Hepatocyte (in vitro differentiated cells): Measurements from ENCODE around the gene MGMT. TPM values are rescaled to one million over a fixed set of nuclear protein-coding genes. Genes with fewer than 3 reads are reported as not detected.

Source experiments
- DNase-seq: peaks from one replicate; pipeline ENCODE4 v3.0.0-alpha.2; 2016; ENCODE audit warnings: low spot score
- H2AFZ ChIP-seq: fragments of 200-600 bp; sonication (generic); 2 replicates; pipeline ENCODE4 v1.6.0; 2016; ENCODE audit warnings: antibody characterized with exemption, mild to moderate bottlenecking
- H3K27ac ChIP-seq: fragments of 200-600 bp; sonication (generic); 2 replicates; pipeline ENCODE4 v1.5.1; 2016; ENCODE audit warnings: mild to moderate bottlenecking
- H3K27me3 ChIP-seq: fragments of 200-600 bp; sonication (generic); 2 replicates; pipeline ENCODE4 v1.6.1; 2016
- H3K36me3 ChIP-seq: fragments of 200-600 bp; sonication (generic); replicated peaks from 2 replicates; pipeline ENCODE4 v1.5.1; 2016; ENCODE audit warnings: low read depth; ENCODE audit not compliant: insufficient read depth
- H3K4me1 ChIP-seq: fragments of 200-600 bp; sonication (generic); 2 replicates; pipeline ENCODE4 v1.5.1; 2016; ENCODE audit warnings: mild to moderate bottlenecking, moderate library complexity; ENCODE audit not compliant: insufficient read depth
- H3K4me2 ChIP-seq: fragments of 200-600 bp; sonication (generic); 2 replicates; pipeline ENCODE4 v1.6.0; 2016
- H3K4me3 ChIP-seq: fragments of 200-600 bp; sonication (generic); 2 replicates; pipeline ENCODE4 v1.5.1; 2016; ENCODE audit warnings: mild to moderate bottlenecking
- H3K79me2 ChIP-seq: fragments of 200-600 bp; sonication (generic); 2 replicates; pipeline ENCODE4 v1.6.0; 2017; ENCODE audit warnings: mild to moderate bottlenecking
- H3K9me2 ChIP-seq: fragments of 200-600 bp; sonication (generic); replicated peaks from 2 replicates; pipeline ENCODE4 v1.6.0; 2017; ENCODE audit warnings: mild to moderate bottlenecking; ENCODE audit not compliant: insufficient read depth
- H3K9me3 ChIP-seq: fragments of 200-600 bp; sonication (generic); 2 replicates; pipeline ENCODE4 v1.5.1; 2016; ENCODE audit warnings: low read depth, mild to moderate bottlenecking
- H4K20me1 ChIP-seq: fragments of 200-600 bp; sonication (generic); 2 replicates; pipeline ENCODE4 v1.6.0; 2016; ENCODE audit warnings: mild to moderate bottlenecking; ENCODE audit not compliant: insufficient read depth, poor library complexity, severe bottlenecking
- EZH2 ChIP-seq: fragments of 200-600 bp; sonication (generic); IDR thresholded peaks from 2 replicates; pipeline ENCODE4 v1.6.1; 2016; ENCODE audit warnings: antibody characterized with exemption, mild to moderate bottlenecking, borderline replicate concordance
- EZH2phosphoT487 ChIP-seq: fragments of 200-600 bp; sonication (generic); IDR thresholded peaks from one replicate; pipeline ENCODE4 v1.6.1; 2018; ENCODE audit warnings: antibody characterized with exemption, mild to moderate bottlenecking, low read depth, moderate library complexity; ENCODE audit not compliant: unreplicated experiment, severe bottlenecking
- WGBS: methylation state at CpG from one replicate; pipeline ENCODE4 v1.1.6; 2016; ENCODE audit warnings: low lambda C conversion rate; ENCODE audit errors: missing lambda C conversion rate; 5-methylcytosine and 5-hydroxymethylcytosine counted together
- polyA plus RNA-seq: library from polyadenylated mRNA; unstranded; fragments of >200 nt; fragmentation: Nextera tagmentation; extraction: Ambion mirVana; gene quantifications from 2 replicates; pipeline ENCODE4 v1.2.1, GENCODE V29; 2016
- total RNA-seq: library from RNA; depleted of rRNA; stranded (reverse); fragments of >200 nt; gene quantifications from 2 replicates; pipeline ENCODE4 v1.2.3, GENCODE V29; 2014
- TF ChIP-seq, protein P1 (sequence below): fragments of 200-600 bp; sonication (generic); IDR thresholded peaks from 2 replicates; pipeline ENCODE4 v1.5.1; 2016; ENCODE audit warnings: antibody characterized with exemption, mild to moderate bottlenecking; ENCODE audit not compliant: poor library complexity

Gene MGMT
- total and polyA plus RNA-seq, 2 experiments from 2014 or later, result 41.5 to 41.9 TPM

DNA sequence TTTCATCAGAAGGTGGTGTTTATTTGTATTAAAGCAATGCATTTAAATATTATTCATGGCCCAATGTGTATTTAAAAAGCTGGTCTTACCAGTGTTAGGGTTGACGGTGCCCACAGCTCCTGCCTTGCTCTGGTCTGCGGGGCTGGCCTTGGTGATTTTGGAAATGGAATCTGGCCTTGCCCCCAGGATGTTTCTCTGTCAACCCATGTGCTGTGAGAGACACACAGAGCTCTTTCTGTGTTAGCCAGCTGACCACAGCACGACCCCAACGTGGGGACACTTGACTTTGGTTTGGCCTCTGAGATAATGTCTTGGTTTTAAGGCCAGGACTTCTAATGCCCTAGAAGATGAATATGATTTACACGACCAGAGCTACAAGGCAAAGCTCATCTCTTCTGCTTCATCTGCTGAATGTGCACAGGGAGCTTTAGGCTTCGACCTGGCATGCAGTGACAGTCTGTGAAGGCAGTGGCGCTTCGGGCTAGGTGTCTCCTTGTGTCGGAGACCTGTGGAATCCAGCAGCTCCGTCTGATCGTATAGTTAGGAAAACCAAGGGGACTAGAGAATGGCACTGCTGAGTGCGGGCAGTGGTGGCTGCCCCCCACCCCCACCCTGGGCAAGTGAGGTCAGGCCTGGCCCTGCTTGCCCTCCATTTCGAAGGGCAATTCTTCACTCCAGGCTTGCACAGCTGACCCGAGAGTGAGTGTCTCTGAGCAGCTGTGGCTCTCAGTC is 250.9 kb downstream of the MGMT start:
- no peak overlapping the region for H3K4me3 ChIP-seq
- no peak for DNase-seq
- H3K27ac ChIP-seq, result no peak overlapping the region
- H3K9me2 ChIP-seq, result no peaks in the 10 kb centered on the region
- no peaks in the 10 kb centered on the region for H3K27me3 ChIP-seq
- H3K4me1 ChIP-seq, result no peaks in the 10 kb centered on the region
- TF ChIP-seq EZH2phosphoT487, result no peak
- TF ChIP-seq, protein P1, sequence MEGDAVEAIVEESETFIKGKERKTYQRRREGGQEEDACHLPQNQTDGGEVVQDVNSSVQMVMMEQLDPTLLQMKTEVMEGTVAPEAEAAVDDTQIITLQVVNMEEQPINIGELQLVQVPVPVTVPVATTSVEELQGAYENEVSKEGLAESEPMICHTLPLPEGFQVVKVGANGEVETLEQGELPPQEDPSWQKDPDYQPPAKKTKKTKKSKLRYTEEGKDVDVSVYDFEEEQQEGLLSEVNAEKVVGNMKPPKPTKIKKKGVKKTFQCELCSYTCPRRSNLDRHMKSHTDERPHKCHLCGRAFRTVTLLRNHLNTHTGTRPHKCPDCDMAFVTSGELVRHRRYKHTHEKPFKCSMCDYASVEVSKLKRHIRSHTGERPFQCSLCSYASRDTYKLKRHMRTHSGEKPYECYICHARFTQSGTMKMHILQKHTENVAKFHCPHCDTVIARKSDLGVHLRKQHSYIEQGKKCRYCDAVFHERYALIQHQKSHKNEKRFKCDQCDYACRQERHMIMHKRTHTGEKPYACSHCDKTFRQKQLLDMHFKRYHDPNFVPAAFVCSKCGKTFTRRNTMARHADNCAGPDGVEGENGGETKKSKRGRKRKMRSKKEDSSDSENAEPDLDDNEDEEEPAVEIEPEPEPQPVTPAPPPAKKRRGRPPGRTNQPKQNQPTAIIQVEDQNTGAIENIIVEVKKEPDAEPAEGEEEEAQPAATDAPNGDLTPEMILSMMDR, result no peak
- TF ChIP-seq EZH2, result no peak
- H3K79me2 ChIP-seq, result no peaks in the 10 kb centered on the region
- no peaks in the 10 kb centered on the region for H4K20me1 ChIP-seq
- WGBS, result 94% methylated on average over 14 of the region's 14 CpGs
- H3K36me3 ChIP-seq, result no peaks in the 10 kb centered on the region
- H2AFZ ChIP-seq, result no peak overlapping the region
- no peaks in the 10 kb centered on the region for H3K9me3 ChIP-seq
- no peak overlapping the region for H3K4me2 ChIP-seq

DNA sequence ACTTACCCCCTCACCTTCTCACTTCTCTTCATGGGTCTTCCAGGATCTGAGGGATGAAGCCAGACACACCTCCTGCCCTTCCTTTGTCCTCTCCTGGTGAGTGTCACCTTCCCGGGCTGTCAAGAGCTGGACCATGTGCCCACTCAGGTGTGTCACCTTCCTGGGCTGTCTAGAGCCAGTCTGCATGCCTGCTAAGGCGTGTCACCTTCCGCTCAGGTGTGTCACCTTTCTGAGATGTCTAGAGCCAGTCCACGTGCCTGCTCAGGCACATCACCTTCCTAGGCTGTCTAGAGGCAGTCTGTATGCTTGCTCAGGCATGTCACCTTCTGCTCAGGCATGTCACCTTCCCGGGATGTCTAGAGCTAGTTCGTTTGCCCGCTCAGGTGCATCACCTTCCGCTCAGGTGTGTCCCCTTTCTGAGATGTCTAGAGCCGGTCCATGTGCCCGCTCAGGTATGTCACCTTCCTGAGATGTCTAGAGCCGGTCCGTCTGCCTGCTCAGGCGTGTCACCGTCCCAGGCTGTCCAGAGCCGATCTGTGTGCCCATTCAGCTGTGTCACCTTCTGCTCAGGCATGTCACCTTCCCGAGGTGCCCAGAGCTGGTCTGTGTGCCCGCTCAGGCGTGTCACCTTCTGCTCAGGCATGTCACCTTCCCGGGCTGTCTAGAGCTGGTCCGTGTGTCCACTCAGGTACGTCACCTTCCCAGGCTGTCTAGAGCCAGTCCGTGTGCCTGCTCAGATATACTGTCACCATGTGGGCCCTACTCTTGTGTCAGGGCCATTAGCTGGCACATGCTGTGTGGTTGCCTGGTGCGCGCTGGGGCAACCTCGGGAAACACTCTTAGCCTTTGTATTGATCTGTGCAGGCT is 251.7 kb downstream of the MGMT start:
- no peak for DNase-seq
- H3K9me3 ChIP-seq, result no peaks in the 10 kb centered on the region
- H3K4me1 ChIP-seq, result no peaks in the 10 kb centered on the region
- H3K79me2 ChIP-seq, result no peaks in the 10 kb centered on the region
- H3K4me3 ChIP-seq, result no peak overlapping the region
- no peak overlapping the region for H3K4me2 ChIP-seq
- H3K36me3 ChIP-seq, result no peaks in the 10 kb centered on the region
- H3K27ac ChIP-seq, result no peak overlapping the region
- H3K27me3 ChIP-seq, result no peaks in the 10 kb centered on the region
- WGBS, result 94% methylated on average over 25 of the region's 25 CpGs
- H2AFZ ChIP-seq, result no peak overlapping the region
- H4K20me1 ChIP-seq, result no peaks in the 10 kb centered on the region
- TF ChIP-seq EZH2phosphoT487 (no peak), EZH2 (no peak)
- TF ChIP-seq, protein P1, result no peak
- no peaks in the 10 kb centered on the region for H3K9me2 ChIP-seq

DNA sequence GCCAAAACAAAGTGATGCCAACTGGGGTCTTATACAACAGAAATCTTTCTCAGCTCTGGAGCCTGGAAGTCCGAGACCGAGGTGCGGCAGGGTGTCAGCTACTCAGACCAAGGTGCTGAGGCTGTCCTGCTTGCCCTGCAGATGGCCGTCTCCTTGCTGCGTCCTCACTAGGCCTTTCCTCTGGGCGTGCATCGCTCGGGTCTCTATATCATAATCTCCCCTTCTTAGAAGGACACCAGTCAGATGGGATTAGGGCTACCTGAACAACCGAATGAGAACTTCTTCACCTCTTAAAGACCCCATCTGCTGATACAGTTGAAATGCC is 252.3 kb downstream of the MGMT start:
- Histone ChIP-seq H3K9me2 (no peaks in the 10 kb centered on the region), H4K20me1 (no peaks in the 10 kb centered on the region), H3K27me3 (no peaks in the 10 kb centered on the region), H3K27ac (no peak overlapping the region), H2AFZ (no peak overlapping the region), H3K79me2 (no peaks in the 10 kb centered on the region), H3K36me3 (no peaks in the 10 kb centered on the region), H3K4me3 (no peak overlapping the region), H3K9me3 (no peaks in the 10 kb centered on the region), H3K4me2 (no peak overlapping the region), H3K4me1 (no peaks in the 10 kb centered on the region)
- TF ChIP-seq EZH2 (no peak), EZH2phosphoT487 (no peak)
- TF ChIP-seq, protein P1, result no peak
- 93% methylated on average over 9 of the region's 9 CpGs for WGBS
- no peak for DNase-seq
